NCI-H82 treated with DMSO at 0.1 percent for 48 hours (cell line): Measurements from ENCODE around the gene TPBGL.

Source experiments
- DNase-seq: peaks from one replicate; lab custom pipeline; 2025; ENCODE audit not compliant: unreplicated experiment; lab: John Stamatoyannopoulos, UW

Gene TPBGL

GRCh38 chr11:75245356-75246005 is 4.9 kb downstream of the TPBGL start:
- DNase-seq, result no peak

- no peak for DNase-seq
These were observed 5.6 kb downstream of the TPBGL start for GRCh38 chr11:75246006-75246670.

GRCh38 chr11:75246671-75247350 is 6.2 kb downstream of the TPBGL start:
- DNase-seq, result no peak

GRCh38 chr11:75248924-75249256 is 8.3 kb downstream of the TPBGL start:
- DNase-seq, result no peak

DNA sequence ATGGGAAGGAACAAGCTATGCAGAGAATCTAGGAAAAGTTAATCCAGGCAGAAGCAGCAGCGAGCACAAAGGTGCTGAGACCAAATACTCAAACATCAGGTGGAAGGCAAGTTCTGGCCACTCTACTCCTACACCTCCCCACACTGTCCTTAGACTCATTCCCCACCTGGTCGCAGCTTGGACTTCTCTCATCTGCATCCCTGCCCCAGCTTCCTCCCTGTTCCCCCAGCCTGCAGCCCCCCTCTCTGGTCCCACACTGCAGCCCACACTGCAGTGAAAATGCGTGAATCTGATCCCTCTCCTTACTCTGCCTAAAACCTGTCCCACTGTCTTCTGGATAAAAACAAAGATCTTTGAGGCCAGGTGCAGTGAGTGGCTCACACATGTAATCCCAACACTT is 9.1 kb downstream of the TPBGL start:
- DNase-seq, result no peak

GRCh38 chr11:75254326-75254725 is 13.8 kb downstream of the TPBGL start:
- no peak for DNase-seq

DNA sequence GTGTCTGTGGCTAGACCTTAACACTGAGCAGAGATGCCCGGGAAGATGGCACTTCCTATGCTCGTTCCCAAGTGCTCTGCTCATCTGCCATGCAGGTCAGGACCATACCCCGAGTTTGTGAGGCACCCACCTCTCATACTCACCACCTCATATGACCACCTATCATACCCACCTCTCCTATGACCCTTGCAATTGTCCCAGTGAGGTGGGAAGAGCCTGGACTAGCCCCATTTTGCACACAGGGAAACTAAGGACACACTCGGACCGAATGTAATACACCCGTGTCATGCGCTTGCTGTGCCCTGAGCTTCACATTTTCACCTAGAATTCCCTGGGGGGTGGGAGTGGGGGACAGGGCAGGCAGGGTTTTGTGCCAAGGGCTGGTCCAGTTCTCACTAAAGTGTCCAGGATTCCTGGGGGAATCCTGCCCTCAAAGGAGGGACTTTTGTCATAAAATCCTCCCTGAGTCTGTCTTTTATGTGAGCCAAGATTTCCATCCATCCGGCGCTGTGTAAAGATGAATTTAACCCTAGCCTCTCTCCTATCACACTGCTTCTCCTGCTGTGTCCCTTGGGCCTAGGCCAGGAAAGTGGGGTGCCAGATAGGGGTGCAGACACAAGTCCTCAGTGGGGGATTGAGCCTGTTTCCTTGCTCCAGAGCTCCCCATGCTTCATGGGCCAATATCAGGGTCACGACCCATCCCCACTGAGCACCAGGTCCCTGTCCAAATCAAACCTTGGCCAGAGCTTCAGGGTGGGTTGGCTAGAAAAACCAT is 20.0 kb downstream of the TPBGL start:
- no peak for DNase-seq

GRCh38 chr11:75261902-75262361 is 21.4 kb downstream of the TPBGL start:
- DNase-seq, result no peak

- no peak for DNase-seq
These were observed 21.9 kb downstream of the TPBGL start for GRCh38 chr11:75262436-75262835.

GRCh38 chr11:75262961-75263852 is 22.6 kb downstream of the TPBGL start:
- no peak for DNase-seq

DNA sequence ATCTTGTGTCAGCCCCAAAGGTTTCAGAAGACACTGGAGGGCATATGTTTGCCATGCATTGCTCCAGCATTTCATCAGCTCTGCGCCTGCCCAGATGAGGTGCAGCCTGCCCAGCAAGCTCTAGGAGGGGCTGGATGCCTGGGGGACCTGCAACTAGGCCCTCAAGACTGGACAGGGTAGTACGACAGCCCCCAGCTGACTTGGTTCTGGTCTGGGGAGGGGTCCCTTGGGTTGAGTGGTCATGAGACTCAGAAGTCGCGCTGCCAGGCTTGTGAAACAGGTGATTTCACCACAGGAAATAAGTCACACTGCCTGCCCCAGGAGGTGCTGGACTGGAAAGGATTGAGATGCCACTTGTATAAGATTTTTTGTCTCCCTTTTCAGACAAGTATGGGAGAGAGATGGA is 23.4 kb downstream of the TPBGL start:
- no peak for DNase-seq

- DNase-seq, result no peak
These were observed 23.8 kb downstream of the TPBGL start for GRCh38 chr11:75264356-75264755.

DNA sequence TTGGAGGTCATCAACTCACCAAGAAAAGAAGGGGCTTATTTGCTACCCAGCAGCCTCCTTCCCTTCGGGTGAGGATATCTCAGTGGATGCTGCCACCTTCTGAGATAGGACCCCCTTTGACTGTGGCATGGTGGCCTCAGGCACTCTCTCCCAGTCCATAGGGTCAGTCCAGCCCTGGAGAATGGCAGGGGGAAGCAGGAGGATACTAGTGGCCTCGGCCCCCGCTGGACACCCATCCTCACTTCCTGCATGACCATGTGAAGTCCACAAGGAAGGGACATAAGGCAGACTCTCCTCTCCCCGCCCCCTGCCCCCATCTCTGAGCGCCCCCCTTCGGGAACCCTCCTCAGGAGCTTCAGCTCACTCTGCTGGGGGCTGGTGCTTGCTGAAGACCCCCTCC is 24.4 kb downstream of the TPBGL start:
- DNase-seq, result no peak

- DNase-seq, result no peak
These were observed 25.4 kb downstream of the TPBGL start for GRCh38 chr11:75265851-75266531.

GRCh38 chr11:75267171-75267970 is 26.8 kb downstream of the TPBGL start:
- DNase-seq, result no peak

- no peak for DNase-seq
These were observed 28.2 kb downstream of the TPBGL start for GRCh38 chr11:75268626-75269366.

DNA sequence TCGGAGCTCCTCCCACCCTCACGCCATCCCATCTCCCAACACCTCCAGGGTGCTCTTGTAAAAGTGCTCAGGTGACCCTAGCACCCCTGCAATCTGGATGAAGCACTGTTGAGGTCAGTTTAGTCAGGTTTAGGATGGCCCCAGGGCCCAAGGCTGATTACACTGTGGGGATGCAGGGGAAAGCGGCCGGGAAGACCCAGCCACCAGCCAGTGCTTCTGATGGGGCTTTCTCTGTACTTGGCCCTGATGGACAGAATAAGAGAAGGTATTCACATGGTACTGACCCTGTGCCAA is 28.7 kb downstream of the TPBGL start:
- no peak for DNase-seq

DNA sequence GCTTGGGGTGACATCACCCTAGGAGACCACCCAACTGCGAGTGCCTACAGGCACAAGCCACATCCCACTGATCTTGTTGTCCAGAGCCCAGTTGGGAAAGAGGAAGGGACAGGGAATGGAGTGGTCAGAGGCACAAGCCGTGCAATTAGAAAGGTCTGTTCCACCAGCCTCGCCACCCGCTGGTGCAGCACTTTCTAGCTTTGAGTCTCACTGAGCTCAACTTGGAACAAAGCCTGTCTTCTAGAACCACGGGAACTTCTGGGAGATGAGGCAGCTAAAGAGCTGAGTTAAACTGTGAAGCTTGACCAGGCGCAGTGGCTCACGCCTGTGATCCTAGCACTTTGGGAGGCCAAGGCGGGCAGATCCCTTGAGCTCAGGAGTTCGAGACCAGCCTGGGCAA is 29.3 kb downstream of the TPBGL start:
- DNase-seq, result no peak

- no peak for DNase-seq
These were observed 30.4 kb downstream of the TPBGL start for GRCh38 chr11:75270896-75271418.
